ENCODE results near the gene IRX4.
"Not testable (repeated sequence)": the region's sequence is repeated elsewhere in the genome, so short reads cannot be mapped to it uniquely, and the experiment has no call there.

IRX4 gene

DNA sequence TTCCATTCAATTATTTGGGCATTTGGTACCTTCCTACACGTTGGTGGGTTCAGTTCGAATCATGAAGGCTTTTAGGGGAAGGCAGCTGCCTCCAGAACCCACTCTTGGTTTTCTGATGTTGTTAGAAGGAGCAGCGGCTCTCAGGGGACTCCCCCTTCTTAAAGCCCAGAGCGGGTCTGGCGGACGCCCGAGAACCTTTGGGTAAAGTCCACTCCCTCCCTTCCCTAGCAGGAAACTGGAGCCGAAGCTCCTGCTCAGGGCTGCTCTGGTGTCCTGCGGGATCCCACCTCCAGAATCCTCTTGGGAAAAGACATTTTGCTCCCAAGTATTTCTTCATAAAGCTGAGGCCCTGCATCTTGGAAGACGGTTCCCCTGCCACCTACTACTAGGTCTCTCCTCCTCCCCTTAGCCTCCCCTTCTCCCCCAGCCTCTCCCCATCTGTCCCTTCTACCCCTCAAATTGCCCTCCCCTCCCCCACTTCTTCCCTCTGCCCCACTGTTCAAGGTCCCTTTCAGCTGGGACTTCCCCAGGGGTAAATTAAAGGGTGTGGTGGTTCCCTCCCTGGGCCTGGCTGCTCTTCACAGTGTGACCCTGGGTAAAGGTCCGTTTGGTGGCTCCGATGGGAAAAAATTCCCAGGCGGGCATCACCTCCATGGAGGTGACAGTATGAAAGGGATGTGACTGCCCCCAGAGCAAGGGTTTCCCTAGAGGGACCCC is 9.3 kb downstream of the IRX4 start:
- no peaks in the 10 kb centered on the region for H3K36me3 Mint-ChIP-seq (ENCODE audit: low read depth)
- no peak overlapping the region for H3K27ac Mint-ChIP-seq
- H3K9me3 Mint-ChIP-seq = no peaks in the 10 kb centered on the region
- H3K4me1 Mint-ChIP-seq (ENCODE audit: low read depth) = no peaks in the 10 kb centered on the region
- intact Hi-C loops (cut with micrococcal nuclease) = no loop called here
- H3K4me3 Mint-ChIP-seq = no peak overlapping the region
- H3K27me3 Mint-ChIP-seq = peaks cover 67% of the 10 kb centered on the region

DNA sequence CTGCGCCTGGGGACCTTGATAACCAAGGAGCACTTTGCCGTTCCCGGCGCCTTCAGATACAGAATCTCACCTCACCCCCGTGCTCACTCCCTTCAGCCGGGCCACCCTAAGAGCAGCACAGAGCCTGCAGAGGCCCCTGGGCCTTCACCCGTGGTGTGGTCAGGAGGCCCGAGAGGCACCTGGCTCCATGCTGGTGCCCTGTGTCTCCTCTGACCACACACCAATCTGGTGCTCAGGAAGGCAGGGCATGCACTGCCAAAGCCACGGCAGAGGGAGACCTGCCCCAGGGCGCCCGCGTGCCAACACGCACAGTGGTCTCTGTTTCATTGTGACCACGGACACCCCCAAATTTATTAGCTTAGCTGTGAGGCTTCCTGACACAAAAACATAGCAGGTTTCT is 11.3 kb downstream of the IRX4 start:
- no peaks in the 10 kb centered on the region for H3K4me1 Mint-ChIP-seq (ENCODE audit: low read depth)
- peaks cover 66% of the 10 kb centered on the region for H3K27me3 Mint-ChIP-seq
- H3K27ac Mint-ChIP-seq = no peak overlapping the region

DNA sequence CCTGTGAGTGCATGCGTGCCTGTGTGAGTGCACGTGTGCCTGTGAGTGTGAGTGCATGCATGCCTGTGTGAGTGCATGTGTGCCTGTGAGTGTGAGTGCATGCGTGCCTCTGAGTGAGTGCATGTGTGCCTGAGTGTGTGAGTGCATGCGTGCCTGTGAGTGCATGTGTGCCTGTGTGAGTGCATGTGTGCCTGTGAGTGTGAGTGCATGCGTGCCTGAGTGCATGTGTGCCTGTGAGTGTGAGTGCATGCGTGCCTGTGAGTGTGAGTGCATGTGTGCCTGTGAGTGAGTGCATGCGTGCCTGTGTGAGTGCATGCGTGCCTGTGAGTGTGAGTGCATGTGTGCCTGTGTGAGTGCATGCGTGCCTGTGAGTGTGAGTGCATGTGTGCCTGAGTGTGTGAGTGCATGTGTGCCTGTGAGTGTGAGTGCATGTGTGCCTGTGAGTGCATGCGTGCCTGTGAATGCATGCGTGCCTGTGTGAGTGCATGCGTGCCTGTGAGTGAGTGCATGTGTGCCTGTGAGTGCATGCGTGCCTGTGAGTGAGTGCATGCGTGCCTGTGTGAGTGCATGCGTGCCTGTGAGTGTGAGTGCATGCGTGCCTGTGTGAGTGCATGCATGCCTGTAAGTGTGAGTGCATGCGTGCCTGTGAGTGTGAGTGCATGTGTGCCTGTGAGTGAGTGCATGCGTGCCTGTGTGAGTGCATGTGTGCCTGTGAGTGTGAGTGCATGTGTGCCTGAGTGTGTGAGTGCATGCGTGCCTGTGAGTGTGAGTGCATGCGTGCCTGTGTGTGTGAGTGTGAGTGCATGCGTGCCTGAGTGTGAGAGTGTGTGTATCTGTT is 12.1 kb downstream of the IRX4 start:
- peaks cover 67% of the 10 kb centered on the region for H3K27me3 Mint-ChIP-seq
- H3K4me3 Mint-ChIP-seq; H3K9me3 Mint-ChIP-seq; H3K4me1 Mint-ChIP-seq (ENCODE audit: low read depth); intact Hi-C loops (cut with micrococcal nuclease); H3K36me3 Mint-ChIP-seq (ENCODE audit: low read depth); H3K27ac Mint-ChIP-seq: not testable (repeated sequence)

More for the DNA sequence above, 11.3 kb downstream of the IRX4 start:
- no peaks in the 10 kb centered on the region for H3K9me3 Mint-ChIP-seq
- no peaks in the 10 kb centered on the region for H3K36me3 Mint-ChIP-seq (ENCODE audit: low read depth)
- intact Hi-C loops (cut with micrococcal nuclease) = no loop called here
- H3K4me3 Mint-ChIP-seq = no peak overlapping the region

DNA sequence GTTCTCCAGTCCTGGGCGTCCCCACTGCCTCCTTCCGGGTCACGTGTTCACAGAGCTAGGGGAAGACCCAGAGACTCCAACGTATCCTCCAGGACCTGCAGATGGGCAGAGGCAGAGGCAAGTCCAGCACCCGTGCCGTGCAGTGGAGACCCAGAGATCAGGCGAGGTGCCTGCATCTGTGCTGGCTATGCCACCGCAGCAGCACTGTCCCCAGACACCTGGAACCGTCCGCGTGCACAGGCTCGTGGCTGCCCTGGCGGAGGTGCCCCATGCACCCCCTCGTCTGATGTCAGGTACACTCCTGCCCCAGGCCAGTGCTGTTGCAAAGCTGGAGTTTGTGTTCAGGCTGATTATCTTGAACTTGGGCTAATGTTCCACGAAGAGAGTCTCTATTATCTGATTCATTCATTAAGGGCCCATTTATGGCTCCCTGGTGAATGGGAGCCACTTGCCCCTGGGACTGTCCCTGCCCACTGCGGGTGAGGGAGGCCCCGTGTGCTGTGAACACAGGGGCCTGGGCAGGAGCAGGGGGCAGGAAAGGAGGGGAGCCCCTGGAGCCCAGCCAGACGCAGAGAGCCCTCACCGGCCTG is 13.7 kb downstream of the IRX4 start:
- Mint-ChIP-seq H3K36me3 (ENCODE audit: low read depth) (no peaks in the 10 kb centered on the region), H3K4me1 (ENCODE audit: low read depth) (no peaks in the 10 kb centered on the region), H3K27me3 (peaks cover 57% of the 10 kb centered on the region), H3K27ac (no peak overlapping the region), H3K9me3 (no peaks in the 10 kb centered on the region), H3K4me3 (no peak overlapping the region)
- intact Hi-C loops (cut with micrococcal nuclease) = no loop called here

DNA sequence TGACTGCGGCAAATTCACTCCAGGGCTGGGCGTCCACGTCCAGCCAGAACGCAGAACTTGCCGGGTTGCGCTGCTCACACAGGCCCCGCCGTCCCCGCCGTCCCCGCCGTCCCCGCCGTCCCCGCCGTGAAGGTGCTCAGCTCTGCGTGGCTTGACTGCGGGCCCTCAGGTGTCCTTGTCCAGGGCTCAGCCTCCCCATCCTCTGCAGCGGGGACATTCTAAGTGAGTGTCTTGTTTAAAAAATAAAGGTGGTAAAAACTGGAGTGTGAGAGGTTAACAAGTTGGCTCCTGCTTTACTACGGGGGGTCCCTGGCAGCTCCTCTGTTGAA is 14.9 kb downstream of the IRX4 start:
- Mint-ChIP-seq H3K4me1 (ENCODE audit: low read depth) (no peaks in the 10 kb centered on the region), H3K9me3 (no peaks in the 10 kb centered on the region), H3K4me3 (no peak overlapping the region), H3K27me3 (peaks cover 46% of the 10 kb centered on the region), H3K27ac (no peak overlapping the region), H3K36me3 (ENCODE audit: low read depth) (no peaks in the 10 kb centered on the region)
- intact Hi-C loops (cut with micrococcal nuclease) = no loop called here

DNA sequence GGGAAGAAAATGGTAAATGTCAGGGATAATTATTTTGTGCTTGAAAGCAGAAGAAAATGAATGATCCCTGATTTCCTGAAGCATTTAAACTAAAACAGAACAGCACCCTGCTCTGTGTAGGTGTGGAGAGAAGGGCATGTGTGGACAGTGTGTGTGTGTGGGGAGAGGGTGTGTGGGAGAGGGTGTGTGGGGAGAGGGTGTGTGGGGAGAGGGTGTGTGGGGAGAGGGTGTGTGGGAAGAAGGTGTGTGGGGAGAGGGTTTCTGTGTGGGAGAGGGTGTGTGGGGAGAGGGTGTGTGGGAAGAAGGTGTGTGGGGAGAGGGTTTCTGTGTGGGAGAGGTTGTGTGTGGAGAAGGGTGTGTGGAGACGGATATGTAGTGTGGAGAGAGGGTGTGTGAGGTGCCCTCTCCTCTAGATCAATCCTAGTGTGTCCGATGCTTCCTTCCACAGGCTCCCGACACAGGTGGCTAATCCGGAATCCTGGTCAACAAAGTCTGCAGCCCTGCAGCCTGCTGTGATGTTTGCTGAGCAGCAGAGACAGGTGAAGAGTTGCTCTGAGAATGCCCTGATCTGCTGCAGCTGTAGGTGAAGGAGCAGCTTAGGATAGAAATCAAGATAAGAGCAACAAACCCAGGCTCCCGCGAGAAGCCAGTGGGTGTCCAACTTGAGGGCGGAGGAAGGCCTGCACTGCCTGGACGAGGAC is 15.5 kb downstream of the IRX4 start:
- intact Hi-C loops (cut with micrococcal nuclease) = no loop called here
- Mint-ChIP-seq H3K4me1 (ENCODE audit: low read depth) (no peaks in the 10 kb centered on the region), H3K27ac (no peak overlapping the region), H3K36me3 (ENCODE audit: low read depth) (no peaks in the 10 kb centered on the region), H3K9me3 (no peaks in the 10 kb centered on the region), H3K27me3 (peaks cover 41% of the 10 kb centered on the region), H3K4me3 (no peak overlapping the region)

DNA sequence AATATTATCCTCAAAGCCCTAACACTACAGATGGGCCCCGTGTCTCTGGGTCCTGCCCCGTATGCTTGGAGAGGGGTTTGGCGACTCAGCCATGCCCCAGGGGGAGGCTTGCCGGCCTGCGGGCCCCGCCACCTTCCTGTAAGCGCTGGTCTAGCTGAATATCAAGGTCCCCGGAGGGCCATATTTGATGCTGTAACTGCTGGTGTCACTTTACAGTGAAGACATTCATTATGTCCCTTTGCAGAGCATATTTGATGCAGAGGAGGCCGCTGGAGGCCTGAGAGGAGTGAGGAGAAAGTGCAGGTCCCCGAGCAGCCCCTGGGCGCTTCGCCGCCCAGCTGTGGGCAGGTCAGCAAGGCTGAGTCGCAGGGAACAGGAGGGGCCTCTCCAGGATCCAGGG is 16.8 kb downstream of the IRX4 start:
- peaks cover 36% of the 10 kb centered on the region for H3K27me3 Mint-ChIP-seq
- no peak overlapping the region for H3K4me3 Mint-ChIP-seq
- H3K36me3 Mint-ChIP-seq (ENCODE audit: low read depth) = no peaks in the 10 kb centered on the region
- H3K27ac Mint-ChIP-seq = no peak overlapping the region
- no peaks in the 10 kb centered on the region for H3K9me3 Mint-ChIP-seq
- intact Hi-C loops (cut with micrococcal nuclease) = no loop called here
- no peaks in the 10 kb centered on the region for H3K4me1 Mint-ChIP-seq (ENCODE audit: low read depth)

DNA sequence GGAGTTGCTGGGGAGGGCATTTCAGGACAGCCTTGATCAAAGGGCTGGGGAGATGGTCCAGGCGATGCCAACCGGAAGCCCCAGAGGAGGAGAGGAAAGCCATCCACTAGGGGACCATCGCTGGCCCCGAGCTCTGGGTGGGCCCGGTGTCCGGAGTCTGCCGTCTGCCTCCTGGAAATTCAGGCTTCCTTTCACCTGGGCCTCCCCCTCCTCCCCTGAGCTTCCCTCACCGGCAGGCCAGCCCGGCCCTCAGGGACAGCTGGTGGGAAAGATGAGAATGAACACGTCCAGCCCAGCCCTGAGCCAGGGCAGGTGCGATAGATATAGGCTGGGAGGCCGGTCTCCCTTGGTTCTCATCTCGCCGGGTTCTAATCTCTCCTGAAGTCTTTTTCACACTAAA is 17.2 kb downstream of the IRX4 start:
- Mint-ChIP-seq H3K36me3 (ENCODE audit: low read depth) (no peaks in the 10 kb centered on the region), H3K27ac (no peak overlapping the region), H3K4me1 (ENCODE audit: low read depth) (no peaks in the 10 kb centered on the region), H3K27me3 (peaks cover 36% of the 10 kb centered on the region), H3K9me3 (no peaks in the 10 kb centered on the region), H3K4me3 (no peak overlapping the region)
- intact Hi-C loops (cut with micrococcal nuclease) = no loop called here

DNA sequence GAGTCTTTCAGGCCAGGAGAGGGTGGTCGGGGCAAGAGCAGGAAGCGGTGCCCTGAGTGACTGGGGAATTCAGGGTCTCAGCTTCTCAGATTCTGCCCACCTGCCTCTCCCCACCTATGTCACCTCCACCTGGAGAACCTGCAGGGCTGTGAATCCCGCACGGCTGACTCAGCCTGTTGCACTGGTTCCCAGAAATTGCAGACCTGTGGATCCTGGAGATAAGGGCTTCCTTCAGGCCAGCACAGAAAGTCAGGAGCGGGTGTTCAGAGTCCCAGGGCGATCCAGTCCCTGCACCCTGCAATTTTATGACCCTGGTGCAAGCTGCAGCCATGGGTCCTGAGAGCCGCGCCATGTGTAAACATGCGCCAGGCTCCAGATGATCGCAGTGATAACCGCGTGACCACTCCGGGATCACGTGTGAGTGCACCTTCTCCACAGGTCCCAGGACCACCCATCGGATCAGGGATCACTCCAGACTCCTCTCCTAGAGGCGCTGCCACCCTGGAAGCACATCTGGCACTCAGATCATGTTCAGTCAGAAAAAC is 17.8 kb downstream of the IRX4 start:
- intact Hi-C loops (cut with micrococcal nuclease) = no loop called here
- Mint-ChIP-seq H3K36me3 (ENCODE audit: low read depth) (no peaks in the 10 kb centered on the region), H3K27ac (no peak overlapping the region), H3K9me3 (no peaks in the 10 kb centered on the region), H3K27me3 (peaks cover 36% of the 10 kb centered on the region), H3K4me1 (ENCODE audit: low read depth) (no peaks in the 10 kb centered on the region), H3K4me3 (no peak overlapping the region)

DNA sequence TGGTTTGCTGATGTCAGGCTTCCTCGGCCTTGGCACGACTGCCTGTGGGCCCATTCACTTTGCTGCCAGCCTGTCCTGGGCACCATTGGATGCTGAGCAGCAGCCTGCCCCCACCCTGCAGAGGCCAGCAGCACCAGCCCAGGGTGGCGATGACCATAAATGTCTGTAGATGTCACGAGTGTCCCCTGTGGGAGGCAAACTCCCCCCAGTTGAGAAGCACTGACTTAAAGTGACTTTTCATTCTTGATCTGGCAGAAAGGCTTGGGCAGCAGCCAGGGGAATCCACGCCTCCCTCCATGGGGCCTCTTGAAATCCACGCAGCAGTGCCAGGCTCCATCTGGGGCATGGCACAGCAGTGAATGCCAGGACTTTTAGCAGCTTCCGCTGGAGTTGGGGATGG is 21.8 kb downstream of the IRX4 start:
- Mint-ChIP-seq H3K36me3 (ENCODE audit: low read depth) (no peaks in the 10 kb centered on the region), H3K27me3 (peaks cover 21% of the 10 kb centered on the region), H3K4me3 (no peak overlapping the region), H3K27ac (no peak overlapping the region), H3K4me1 (ENCODE audit: low read depth) (no peaks in the 10 kb centered on the region), H3K9me3 (no peaks in the 10 kb centered on the region)
- intact Hi-C loops (cut with micrococcal nuclease) = no loop called here

DNA sequence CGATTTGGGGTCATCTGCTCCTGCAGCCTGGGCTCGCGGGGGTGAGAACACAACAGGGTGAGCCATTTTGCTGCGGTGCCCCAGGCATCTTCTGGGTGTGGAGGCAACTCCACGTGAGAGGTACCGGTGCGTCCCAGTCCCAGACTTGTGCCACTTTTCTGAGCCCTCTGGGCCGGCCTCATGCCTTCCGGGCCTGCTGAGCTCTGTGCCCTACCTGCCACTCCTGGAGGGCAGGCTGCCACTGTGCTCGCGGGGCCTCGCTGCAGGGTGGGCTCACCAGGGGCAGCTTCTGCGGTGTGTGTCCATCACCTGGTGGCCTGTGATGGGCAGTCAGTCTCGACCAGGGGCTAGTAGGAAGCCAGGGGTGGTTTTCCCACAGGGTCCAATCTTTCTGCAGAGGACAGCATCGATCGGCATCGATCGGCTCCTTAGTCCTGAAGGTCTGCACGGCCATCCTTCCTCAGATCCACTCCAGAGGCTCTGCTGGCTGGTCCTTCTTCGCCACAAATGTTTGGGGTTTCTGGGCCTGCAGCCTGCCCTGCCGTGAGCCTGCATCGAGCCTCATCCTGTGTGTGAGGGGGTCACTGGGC is 22.6 kb downstream of the IRX4 start:
- Mint-ChIP-seq H3K36me3 (ENCODE audit: low read depth) (no peaks in the 10 kb centered on the region), H3K27me3 (peaks cover 24% of the 10 kb centered on the region), H3K27ac (no peak overlapping the region), H3K9me3 (no peaks in the 10 kb centered on the region), H3K4me3 (no peak overlapping the region), H3K4me1 (ENCODE audit: low read depth) (no peaks in the 10 kb centered on the region)
- intact Hi-C loops (cut with micrococcal nuclease) = no loop called here

DNA sequence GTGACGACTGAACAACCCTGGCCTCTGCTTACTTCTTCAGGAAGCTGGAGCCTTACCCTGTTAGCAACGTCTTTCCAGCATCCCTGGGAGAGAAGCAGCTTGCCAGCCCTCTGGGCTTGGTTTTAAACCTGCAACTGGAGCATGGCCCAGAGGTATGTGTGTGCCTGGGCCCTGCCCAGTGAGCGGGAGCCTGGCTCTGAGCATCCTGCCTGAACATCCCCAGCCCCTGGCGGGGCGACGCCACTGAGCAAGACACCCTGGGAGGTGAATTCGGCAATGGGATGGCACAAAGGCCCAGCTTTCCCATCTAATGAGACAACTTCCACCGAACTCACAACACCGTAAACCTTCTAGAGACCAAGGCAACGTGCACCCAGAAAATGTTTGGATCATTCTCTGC is 23.6 kb downstream of the IRX4 start:
- H3K9me3 Mint-ChIP-seq = no peaks in the 10 kb centered on the region
- no peak overlapping the region for H3K4me3 Mint-ChIP-seq
- H3K27ac Mint-ChIP-seq = no peak overlapping the region
- peaks cover 28% of the 10 kb centered on the region for H3K27me3 Mint-ChIP-seq
- H3K4me1 Mint-ChIP-seq (ENCODE audit: low read depth) = no peaks in the 10 kb centered on the region
- H3K36me3 Mint-ChIP-seq (ENCODE audit: low read depth) = no peaks in the 10 kb centered on the region
- intact Hi-C loops (cut with micrococcal nuclease) = no loop called here

DNA sequence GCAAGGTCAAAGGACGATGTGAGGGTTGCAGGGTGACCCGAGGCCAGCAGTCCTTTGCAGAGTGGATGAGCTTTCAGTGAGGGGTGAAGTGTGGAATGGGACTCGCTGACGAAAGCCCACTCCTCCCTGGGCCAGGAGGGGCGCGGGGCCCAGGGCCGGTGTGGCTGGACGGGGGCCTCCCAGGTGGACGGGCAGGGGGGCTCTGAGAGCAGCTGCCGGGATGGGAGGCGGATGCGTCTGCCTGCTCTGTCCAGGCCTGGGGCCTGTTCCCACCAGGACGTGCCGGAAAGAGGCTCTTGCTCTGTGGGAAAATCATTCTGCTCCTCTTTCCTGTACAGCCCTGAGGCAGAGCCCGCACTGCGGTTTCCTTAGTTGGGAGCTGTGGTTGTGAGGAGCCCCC is 24.3 kb downstream of the IRX4 start:
- Mint-ChIP-seq H3K9me3 (no peaks in the 10 kb centered on the region), H3K27me3 (peaks cover 35% of the 10 kb centered on the region), H3K4me1 (ENCODE audit: low read depth) (no peaks in the 10 kb centered on the region), H3K36me3 (ENCODE audit: low read depth) (no peaks in the 10 kb centered on the region), H3K4me3 (no peak overlapping the region), H3K27ac (no peak overlapping the region)
- intact Hi-C loops (cut with micrococcal nuclease) = no loop called here

DNA sequence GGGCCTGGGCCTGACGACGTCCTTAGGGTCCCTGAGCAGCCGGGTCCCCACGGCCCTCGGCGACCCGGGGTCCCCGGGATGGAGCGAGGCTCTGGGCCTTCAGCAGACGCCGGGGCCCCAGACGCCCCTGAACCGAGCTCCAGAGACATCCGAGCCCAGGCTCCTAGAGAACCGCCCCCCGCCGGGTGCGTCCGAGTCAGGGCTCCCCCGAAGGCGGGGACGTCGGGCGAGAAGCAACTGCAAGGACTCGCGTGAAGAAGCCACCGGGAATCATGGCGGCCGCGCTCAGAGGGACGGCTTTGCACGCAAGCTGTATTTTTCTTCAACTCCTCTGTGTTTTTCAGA is 25.5 kb downstream of the IRX4 start:
- intact Hi-C loops (cut with micrococcal nuclease) = no loop called here
- H3K4me3 Mint-ChIP-seq = no peak overlapping the region
- no peaks in the 10 kb centered on the region for H3K4me1 Mint-ChIP-seq (ENCODE audit: low read depth)
- no peak overlapping the region for H3K27ac Mint-ChIP-seq
- H3K36me3 Mint-ChIP-seq (ENCODE audit: low read depth) = no peaks in the 10 kb centered on the region
- peaks cover 45% of the 10 kb centered on the region for H3K27me3 Mint-ChIP-seq
- no peaks in the 10 kb centered on the region for H3K9me3 Mint-ChIP-seq
